Smooth muscle cell (in vitro differentiated cells): Measurements from ENCODE around the gene MLIP. TPM values are rescaled to one million over a fixed set of nuclear protein-coding genes. Genes with fewer than 3 reads are reported as not detected.

Source experiments
- DNase-seq: peaks from one replicate; lab custom pipeline; 2025; ENCODE audit not compliant: unreplicated experiment; lab: John Stamatoyannopoulos, UW
- H2AFZ ChIP-seq: fragments of 200-600 bp; sonication (generic); 2 replicates; pipeline ENCODE4 v1.6.0; 2016; ENCODE audit warnings: antibody characterized with exemption, low read depth, mild to moderate bottlenecking
- H3F3A ChIP-seq: fragments of 200-600 bp; sonication (generic); 2 replicates; pipeline ENCODE4 v1.6.0; 2017; ENCODE audit warnings: antibody characterized with exemption, low read depth
- H3K27ac ChIP-seq: fragments of 200-600 bp; sonication (generic); 2 replicates; pipeline ENCODE4 v1.5.1; 2016; ENCODE audit warnings: low read depth, mild to moderate bottlenecking
- H3K27me3 ChIP-seq: fragments of 200-600 bp; sonication (generic); 2 replicates; pipeline ENCODE4 v1.6.1; 2016; ENCODE audit warnings: low read depth, mild to moderate bottlenecking
- H3K36me3 ChIP-seq: fragments of 200-600 bp; sonication (generic); 2 replicates; pipeline ENCODE4 v1.5.1; 2016; ENCODE audit warnings: low read depth
- H3K4me1 ChIP-seq: fragments of 200-600 bp; sonication (generic); 2 replicates; pipeline ENCODE4 v1.5.1; 2016; ENCODE audit warnings: low read depth
- H3K4me2 ChIP-seq: fragments of 200-600 bp; sonication (generic); 2 replicates; pipeline ENCODE4 v1.6.0; 2016; ENCODE audit warnings: mild to moderate bottlenecking
- H3K4me3 ChIP-seq: fragments of 200-600 bp; sonication (generic); 2 replicates; pipeline ENCODE4 v1.5.1; 2016; ENCODE audit warnings: mild to moderate bottlenecking
- H3K79me2 ChIP-seq: fragments of 200-600 bp; sonication (generic); 2 replicates; pipeline ENCODE4 v1.6.0; 2016; ENCODE audit warnings: low read depth, mild to moderate bottlenecking
- H3K9ac ChIP-seq: fragments of 200-600 bp; sonication (generic); 2 replicates; pipeline ENCODE4 v1.6.0; 2016; ENCODE audit warnings: low read depth
- H3K9me3 ChIP-seq: fragments of 200-600 bp; sonication (generic); replicated peaks from 2 replicates; pipeline ENCODE4 v1.5.1; 2016; ENCODE audit warnings: low read depth
- H4K20me1 ChIP-seq: fragments of 200-600 bp; sonication (generic); 2 replicates; pipeline ENCODE4 v1.6.0; 2016; ENCODE audit warnings: low read depth
- WGBS: methylation state at CpG from one replicate; pipeline ENCODE4 v1.1.7; 2016; ENCODE audit warnings: low lambda C conversion rate; 5-methylcytosine and 5-hydroxymethylcytosine counted together
- polyA plus RNA-seq: library from polyadenylated mRNA; unstranded; fragments of >200 nt; fragmentation: Nextera tagmentation; extraction: Ambion mirVana; gene quantifications from 2 replicates; pipeline ENCODE4 v1.2.1, GENCODE V29; 2016
- total RNA-seq: library from RNA; depleted of rRNA; stranded (reverse); fragments of >200 nt; gene quantifications from 2 replicates; pipeline ENCODE4 v1.2.3, GENCODE V29; 2014
- TF ChIP-seq, protein P1 (sequence below): fragments of 200-600 bp; sonication (generic); IDR thresholded peaks from 2 replicates; pipeline ENCODE4 v1.5.1; 2017; ENCODE audit warnings: borderline replicate concordance, mild to moderate bottlenecking, antibody characterized with exemption; ENCODE audit not compliant: insufficient read depth, poor library complexity, severe bottlenecking

The MLIP gene
- total and polyA plus RNA-seq, 2 experiments from 2014 or later: not detected

DNA sequence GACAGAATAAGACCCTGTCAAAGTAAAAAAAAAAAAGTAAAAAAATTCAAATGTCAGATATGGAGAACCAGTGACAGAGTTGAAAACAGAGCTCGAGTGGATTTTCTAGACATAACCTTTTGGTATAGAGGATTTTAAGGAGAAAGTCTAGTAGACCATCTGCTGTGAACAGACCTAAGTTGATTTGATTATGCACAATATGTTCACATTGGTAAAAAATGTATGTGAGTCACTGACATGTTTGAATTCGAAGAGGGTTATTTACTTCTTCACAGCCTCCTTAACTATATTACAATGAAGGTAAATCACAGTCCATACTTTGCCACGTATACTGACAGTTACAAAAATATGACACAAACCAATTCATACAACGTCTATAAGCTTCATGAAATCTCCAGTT lies 204.4 kb downstream of the MLIP start:
- WGBS: 94% methylated on average over 4 of the region's 4 CpGs
- H3K27ac ChIP-seq: no peak overlapping the region

More for the DNA sequence above, 204.4 kb downstream of the MLIP start:
- H3K9ac ChIP-seq: no peak overlapping the region
- H2AFZ ChIP-seq: no peak overlapping the region
- TF ChIP-seq, protein P1, sequence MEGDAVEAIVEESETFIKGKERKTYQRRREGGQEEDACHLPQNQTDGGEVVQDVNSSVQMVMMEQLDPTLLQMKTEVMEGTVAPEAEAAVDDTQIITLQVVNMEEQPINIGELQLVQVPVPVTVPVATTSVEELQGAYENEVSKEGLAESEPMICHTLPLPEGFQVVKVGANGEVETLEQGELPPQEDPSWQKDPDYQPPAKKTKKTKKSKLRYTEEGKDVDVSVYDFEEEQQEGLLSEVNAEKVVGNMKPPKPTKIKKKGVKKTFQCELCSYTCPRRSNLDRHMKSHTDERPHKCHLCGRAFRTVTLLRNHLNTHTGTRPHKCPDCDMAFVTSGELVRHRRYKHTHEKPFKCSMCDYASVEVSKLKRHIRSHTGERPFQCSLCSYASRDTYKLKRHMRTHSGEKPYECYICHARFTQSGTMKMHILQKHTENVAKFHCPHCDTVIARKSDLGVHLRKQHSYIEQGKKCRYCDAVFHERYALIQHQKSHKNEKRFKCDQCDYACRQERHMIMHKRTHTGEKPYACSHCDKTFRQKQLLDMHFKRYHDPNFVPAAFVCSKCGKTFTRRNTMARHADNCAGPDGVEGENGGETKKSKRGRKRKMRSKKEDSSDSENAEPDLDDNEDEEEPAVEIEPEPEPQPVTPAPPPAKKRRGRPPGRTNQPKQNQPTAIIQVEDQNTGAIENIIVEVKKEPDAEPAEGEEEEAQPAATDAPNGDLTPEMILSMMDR: no peak
- H4K20me1 ChIP-seq: no peaks in the 10 kb centered on the region
- DNase-seq: no peak
- no peaks in the 10 kb centered on the region for H3F3A ChIP-seq
- H3K4me3 ChIP-seq: no peak overlapping the region
- no peaks in the 10 kb centered on the region for H3K27me3 ChIP-seq
- H3K36me3 ChIP-seq: no peaks in the 10 kb centered on the region
- no peaks in the 10 kb centered on the region for H3K4me1 ChIP-seq
- no peaks in the 10 kb centered on the region for H3K9me3 ChIP-seq
- H3K4me2 ChIP-seq: no peak overlapping the region
- H3K79me2 ChIP-seq: no peaks in the 10 kb centered on the region

Other genes with a start within 250 kb of the MLIP start
- not detected in 2 replicates for gene TINAG, start 197.0 kb downstream of the MLIP start, total RNA-seq
- not detected in 2 replicates for gene TINAG, start 197.0 kb downstream of the MLIP start, polyA plus RNA-seq